ENCODE results near the gene UVRAG.

Gene UVRAG

DNA sequence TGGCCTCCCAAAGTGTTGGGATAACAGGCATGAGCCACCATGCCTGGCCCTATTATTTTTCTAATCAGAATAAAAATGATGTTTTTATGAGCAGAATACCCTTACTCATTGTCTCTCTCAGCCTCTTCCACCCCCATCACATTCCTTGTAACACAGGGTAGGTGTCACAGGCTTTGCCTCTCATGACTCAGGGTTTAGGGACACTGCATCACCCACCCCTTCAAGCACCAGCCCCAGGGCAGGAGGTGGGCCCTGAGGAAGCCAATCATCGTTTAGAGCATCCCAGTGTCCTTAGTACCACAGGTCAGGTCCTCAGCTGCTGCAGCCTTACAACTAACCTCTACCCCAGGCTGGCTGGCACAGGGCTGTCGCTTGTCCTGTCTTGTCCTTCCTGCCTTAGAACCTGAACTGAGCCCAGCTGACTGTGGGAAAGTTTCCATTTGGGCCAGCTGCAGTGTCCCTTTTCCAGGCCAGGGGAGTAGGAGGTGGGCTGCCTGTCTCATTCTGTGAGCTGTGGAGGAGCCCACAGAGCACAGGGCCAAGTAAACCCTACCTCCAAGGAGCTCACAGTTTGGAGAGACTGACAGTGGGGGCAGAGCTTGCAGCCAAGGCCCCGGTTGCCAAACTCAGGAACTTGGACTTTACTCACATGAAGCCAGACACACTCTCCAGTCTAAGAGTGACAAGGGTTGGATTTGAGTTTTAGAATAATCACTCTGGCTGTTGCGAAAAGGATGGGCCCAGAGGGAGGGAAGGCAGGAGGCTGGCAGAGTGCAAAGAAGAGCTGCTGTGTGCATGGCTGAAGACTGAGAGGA lies 19.5 kb upstream of the UVRAG start:
- Mint-ChIP-seq H3K36me3 (peaks cover 75% of the 10 kb centered on the region), H3K4me3 (no peak overlapping the region), H3K9me3 (no peaks in the 10 kb centered on the region), H3K4me1 (peaks cover 8% of the 10 kb centered on the region), H3K27ac (peak overlapping the region; percentile 22), H3K27me3 (no peaks in the 10 kb centered on the region)
- ATAC-seq, result no peak

DNA sequence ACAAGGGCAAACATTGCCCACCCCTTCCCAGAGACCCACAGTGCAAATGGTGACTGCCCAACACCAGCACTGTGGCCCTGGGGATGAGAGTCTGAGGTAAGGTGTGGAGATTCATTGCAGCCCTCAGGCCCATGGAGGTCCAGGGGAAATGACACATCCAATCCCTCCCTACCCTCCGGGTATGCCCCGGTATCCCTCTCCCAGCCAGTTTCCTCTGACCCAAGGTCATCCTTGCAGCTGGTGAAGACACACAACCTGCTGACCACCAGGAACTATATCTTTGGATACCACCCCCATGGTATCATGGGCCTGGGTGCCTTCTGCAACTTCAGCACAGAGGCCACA lies 18.9 kb upstream of the UVRAG start:
- Mint-ChIP-seq H3K9me3 (no peaks in the 10 kb centered on the region), H3K27ac (no peak overlapping the region), H3K4me3 (no peak overlapping the region), H3K4me1 (peaks cover 8% of the 10 kb centered on the region), H3K36me3 (peaks cover 74% of the 10 kb centered on the region), H3K27me3 (no peaks in the 10 kb centered on the region)
- ATAC-seq, result no peak

- Mint-ChIP-seq H3K4me3 (no peak overlapping the region), H3K27me3 (no peaks in the 10 kb centered on the region), H3K9me3 (no peaks in the 10 kb centered on the region), H3K4me1 (peaks cover 8% of the 10 kb centered on the region), H3K27ac (no peak overlapping the region), H3K36me3 (peaks cover 66% of the 10 kb centered on the region)
- peak; percentile 34 for ATAC-seq
These were observed 17.9 kb upstream of the UVRAG start for GRCh38 chr11:75797116-75797515.

DNA sequence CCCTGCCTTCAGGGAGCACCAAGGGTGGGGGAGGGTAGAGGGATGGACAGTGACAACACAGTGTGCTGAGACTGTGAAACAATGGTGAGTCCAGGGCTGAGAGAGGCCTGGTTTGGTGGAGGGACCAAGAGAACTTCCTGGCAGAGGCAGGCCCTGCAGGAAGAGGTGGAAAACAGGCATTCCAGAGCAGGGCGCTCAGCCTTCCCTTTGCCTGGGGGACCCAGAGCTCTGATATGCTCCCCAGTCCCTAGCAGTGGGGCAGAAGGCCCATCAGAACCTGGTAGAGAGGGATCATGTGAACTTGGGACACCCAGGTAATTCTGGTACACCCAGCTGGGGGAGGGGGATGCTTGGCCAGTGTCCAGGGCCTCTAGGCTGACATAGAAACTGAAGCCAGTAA lies 17.2 kb upstream of the UVRAG start:
- ATAC-seq, result no peak
- Mint-ChIP-seq H3K36me3 (peaks cover 64% of the 10 kb centered on the region), H3K4me1 (peaks cover 8% of the 10 kb centered on the region), H3K27me3 (no peaks in the 10 kb centered on the region), H3K4me3 (no peak overlapping the region), H3K27ac (no peak overlapping the region), H3K9me3 (no peaks in the 10 kb centered on the region)

- peaks cover 49% of the 10 kb centered on the region for H3K36me3 Mint-ChIP-seq
- H3K27me3 Mint-ChIP-seq, result no peaks in the 10 kb centered on the region
- H3K27ac Mint-ChIP-seq, result no peak overlapping the region
- ATAC-seq, result no peak
- peaks cover 16% of the 10 kb centered on the region for H3K4me1 Mint-ChIP-seq
- H3K9me3 Mint-ChIP-seq, result no peaks in the 10 kb centered on the region
- no peak overlapping the region for H3K4me3 Mint-ChIP-seq
These were observed 14.8 kb upstream of the UVRAG start for GRCh38 chr11:75800136-75800675.

DNA sequence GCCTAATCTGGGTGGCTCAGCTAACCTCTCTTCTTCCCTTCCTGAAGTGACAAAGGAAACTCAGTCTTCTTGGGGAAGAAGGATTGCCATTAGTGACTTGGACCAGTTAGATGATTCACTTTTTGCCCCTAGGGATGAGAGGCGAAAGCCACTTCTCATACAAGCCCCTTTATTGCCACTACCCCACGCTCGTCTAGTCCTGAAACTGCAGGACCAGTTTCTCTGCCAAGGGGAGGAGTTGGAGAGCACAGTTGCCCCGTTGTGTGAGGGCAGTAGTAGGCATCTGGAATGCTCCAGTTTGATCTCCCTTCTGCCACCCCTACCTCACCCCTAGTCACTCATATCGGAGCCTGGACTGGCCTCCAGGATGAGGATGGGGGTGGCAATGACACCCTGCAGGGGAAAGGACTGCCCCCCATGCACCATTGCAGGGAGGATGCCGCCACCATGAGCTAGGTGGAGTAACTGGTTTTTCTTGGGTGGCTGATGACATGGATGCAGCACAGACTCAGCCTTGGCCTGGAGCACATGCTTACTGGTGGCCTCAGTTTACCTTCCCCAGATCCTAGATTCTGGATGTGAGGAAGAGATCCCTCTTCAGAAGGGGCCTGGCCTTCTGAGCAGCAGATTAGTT lies 14.2 kb upstream of the UVRAG start:
- Mint-ChIP-seq H3K9me3 (no peaks in the 10 kb centered on the region), H3K4me3 (no peak overlapping the region), H3K27ac (no peak overlapping the region), H3K36me3 (peaks cover 43% of the 10 kb centered on the region), H3K4me1 (peaks cover 16% of the 10 kb centered on the region), H3K27me3 (no peaks in the 10 kb centered on the region)
- no peak for ATAC-seq

GRCh38 chr11:75801362-75802020 lies 13.5 kb upstream of the UVRAG start:
- no peak for ATAC-seq
- Mint-ChIP-seq H3K4me3 (no peak overlapping the region), H3K9me3 (no peaks in the 10 kb centered on the region), H3K27me3 (no peaks in the 10 kb centered on the region), H3K27ac (no peak overlapping the region), H3K36me3 (peaks cover 39% of the 10 kb centered on the region), H3K4me1 (peaks cover 16% of the 10 kb centered on the region)

DNA sequence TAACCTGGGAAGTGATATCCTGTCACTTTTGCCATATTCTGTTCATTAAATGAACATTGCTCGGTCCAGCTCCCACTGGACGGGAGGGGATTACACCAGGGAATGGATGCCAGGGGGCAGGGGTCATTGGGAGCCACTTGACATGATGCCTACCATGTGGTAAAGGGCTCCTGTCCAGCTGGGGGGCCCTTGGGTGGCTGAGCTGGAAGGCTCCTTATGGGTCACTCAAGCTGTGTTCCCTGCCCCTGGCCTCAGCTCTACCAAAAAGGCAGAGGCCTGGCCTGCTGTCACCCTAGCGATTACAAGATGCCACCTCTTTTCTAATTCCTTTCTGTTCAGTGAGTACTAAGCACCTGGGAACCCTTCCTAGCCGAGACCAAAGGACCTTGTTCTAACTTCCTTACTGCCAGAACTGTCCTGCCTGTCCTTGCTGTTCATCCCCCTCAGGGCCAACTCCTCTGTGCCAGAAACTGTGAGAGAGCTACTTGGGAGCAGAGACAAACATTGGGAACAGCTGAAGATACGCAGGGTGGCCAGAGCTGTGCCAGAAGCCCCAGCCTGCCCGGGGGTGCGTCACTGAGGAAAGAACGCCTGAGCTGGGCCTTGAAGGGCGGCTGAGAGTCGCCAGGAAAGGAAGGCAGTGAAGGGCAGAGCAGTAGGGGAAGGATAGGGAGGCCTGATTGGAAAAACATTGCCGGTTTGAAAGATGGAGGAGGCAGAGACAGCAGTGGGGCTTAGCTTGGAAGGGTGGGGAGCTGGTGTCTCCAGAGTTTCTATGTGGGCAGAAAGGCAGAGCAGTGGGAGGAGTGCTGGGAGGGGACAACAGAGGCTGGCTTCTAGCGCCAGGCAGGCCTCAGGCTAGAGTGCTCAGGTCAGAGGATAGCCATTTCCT lies 12.7 kb upstream of the UVRAG start:
- ATAC-seq, result no peak
- Mint-ChIP-seq H3K4me3 (no peak overlapping the region), H3K27me3 (no peaks in the 10 kb centered on the region), H3K9me3 (no peaks in the 10 kb centered on the region), H3K27ac (peak overlapping the region; percentile 34), H3K36me3 (peaks cover 33% of the 10 kb centered on the region), H3K4me1 (peaks cover 15% of the 10 kb centered on the region)

DNA sequence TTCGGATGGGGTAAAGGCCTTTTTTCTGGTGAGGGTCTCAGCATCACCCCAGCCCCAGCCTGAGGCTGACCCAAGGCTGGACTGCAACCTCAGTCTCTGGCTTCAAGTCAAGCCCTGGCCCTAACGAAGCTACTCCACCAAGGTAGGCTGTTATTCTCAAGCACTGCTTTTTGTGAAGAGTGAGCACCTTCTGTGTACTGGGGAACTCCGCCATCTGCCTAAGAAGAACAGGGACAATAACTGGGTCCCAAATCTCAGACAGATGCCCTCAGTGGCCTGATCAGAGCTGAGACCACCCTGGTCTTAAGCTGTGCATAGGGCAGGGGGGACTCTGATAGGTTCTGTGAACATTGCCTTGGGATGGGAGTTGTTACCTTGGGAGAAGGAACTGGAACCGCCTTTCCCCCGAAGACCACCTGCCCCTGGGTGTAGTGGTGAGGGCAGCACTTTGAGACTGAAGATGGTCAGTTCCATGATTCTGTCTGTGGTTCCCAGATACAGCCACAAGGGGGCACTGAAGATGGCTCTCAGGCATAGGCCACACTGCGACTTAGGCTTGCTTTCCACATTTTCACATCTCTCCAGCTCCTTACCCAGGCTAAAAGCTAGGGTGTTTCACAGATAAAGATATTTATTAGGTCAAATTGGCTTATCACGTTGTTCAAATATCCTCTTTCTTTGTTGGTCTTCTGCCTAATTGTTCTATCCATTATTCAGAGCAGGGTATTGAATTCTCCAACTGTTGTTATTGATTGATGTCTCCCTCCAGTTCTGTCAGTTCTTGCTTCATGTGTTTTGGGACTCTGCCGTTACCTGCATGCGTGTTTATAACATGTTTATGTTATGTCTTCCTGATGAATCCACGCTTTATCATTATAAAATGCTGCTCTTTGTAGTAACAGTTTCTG lies 11.8 kb upstream of the UVRAG start:
- Mint-ChIP-seq H3K27me3 (no peaks in the 10 kb centered on the region), H3K9me3 (no peaks in the 10 kb centered on the region), H3K4me1 (peaks cover 20% of the 10 kb centered on the region), H3K27ac (peak overlapping the region; percentile 35), H3K36me3 (peaks cover 24% of the 10 kb centered on the region), H3K4me3 (no peak overlapping the region)
- peak; percentile 83 for ATAC-seq

- H3K9me3 Mint-ChIP-seq, result no peaks in the 10 kb centered on the region
- no peaks in the 10 kb centered on the region for H3K36me3 Mint-ChIP-seq
- H3K4me1 Mint-ChIP-seq, result peaks cover 49% of the 10 kb centered on the region
- ATAC-seq, result no peak
- H3K27ac Mint-ChIP-seq, result peak overlapping the region; percentile 69
- H3K27me3 Mint-ChIP-seq, result no peaks in the 10 kb centered on the region
- H3K4me3 Mint-ChIP-seq, result no peak overlapping the region
These were observed 5.9 kb upstream of the UVRAG start for GRCh38 chr11:75809111-75809510.

DNA sequence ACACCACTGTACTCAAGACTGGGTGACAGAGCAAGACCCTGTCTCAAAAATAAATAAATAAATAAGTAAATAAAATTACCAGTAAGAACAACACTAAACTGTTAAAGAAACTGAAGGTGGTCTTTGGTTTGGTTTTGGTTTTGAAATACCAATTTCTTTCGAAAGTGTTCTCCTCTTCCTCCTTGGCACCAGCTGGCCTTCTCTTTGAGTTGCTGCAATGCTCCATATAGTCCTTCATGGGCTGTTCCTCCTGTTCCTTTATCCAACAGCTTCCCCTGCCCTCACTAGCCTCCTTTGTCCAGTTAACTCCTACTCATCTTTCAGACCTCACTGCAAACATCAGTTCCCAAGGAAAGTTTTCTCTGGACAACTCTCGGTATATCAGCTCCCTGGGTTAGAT lies 5.0 kb upstream of the UVRAG start:
- peak overlapping the region; percentile 69 for H3K27ac Mint-ChIP-seq
- no peak for ATAC-seq
- H3K27me3 Mint-ChIP-seq, result no peaks in the 10 kb centered on the region
- H3K4me3 Mint-ChIP-seq, result no peak overlapping the region
- H3K36me3 Mint-ChIP-seq, result no peaks in the 10 kb centered on the region
- peaks cover 49% of the 10 kb centered on the region for H3K4me1 Mint-ChIP-seq
- no peaks in the 10 kb centered on the region for H3K9me3 Mint-ChIP-seq

DNA sequence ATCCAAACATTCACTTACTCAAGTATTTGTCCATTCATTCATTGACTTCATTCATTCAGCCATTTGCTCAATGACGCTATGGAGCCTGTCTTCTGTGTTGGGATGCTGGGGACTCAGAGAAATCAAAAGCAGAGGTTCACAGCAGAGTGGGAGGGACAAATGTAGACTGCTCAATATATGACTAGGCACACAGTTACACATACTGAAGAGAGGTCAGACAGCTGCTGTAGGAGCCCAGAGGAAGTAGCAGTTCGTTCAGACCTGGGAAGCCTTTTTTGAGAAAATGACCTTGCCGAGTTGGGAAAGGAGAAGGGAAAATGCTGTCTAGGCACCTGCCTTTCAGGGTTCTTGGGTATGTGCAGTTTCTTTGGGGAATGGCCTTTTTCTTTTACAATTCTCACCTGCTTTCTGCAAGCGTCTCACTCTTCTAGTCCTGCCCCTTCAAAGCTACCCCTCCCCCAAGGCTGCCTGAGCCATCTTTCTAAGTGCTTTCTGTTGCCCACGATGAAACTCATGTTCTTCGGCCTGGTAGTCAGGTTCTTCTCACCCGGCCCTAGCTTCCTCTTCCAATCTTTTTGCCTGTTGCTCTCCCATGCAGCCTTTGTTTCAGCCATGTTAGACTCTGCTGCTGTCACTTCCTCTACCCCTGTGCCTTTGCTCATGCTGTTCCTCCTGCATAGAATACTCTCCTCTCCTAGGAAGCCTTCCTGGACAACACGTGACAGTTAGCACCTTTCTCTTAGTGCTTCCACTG lies 4.2 kb upstream of the UVRAG start:
- H3K4me1 Mint-ChIP-seq, result peaks cover 49% of the 10 kb centered on the region
- no peaks in the 10 kb centered on the region for H3K27me3 Mint-ChIP-seq
- ATAC-seq, result no peak
- peak overlapping the region; percentile 67 for H3K4me3 Mint-ChIP-seq
- no peaks in the 10 kb centered on the region for H3K9me3 Mint-ChIP-seq
- peak overlapping the region; percentile 69 for H3K27ac Mint-ChIP-seq
- no peaks in the 10 kb centered on the region for H3K36me3 Mint-ChIP-seq

- ATAC-seq, result no peak
- no peaks in the 10 kb centered on the region for H3K9me3 Mint-ChIP-seq
- H3K4me3 Mint-ChIP-seq, result peak overlapping the region; percentile 67
- no peaks in the 10 kb centered on the region for H3K27me3 Mint-ChIP-seq
- no peaks in the 10 kb centered on the region for H3K36me3 Mint-ChIP-seq
- H3K4me1 Mint-ChIP-seq, result peaks cover 49% of the 10 kb centered on the region
- H3K27ac Mint-ChIP-seq, result peak overlapping the region; percentile 69
These were observed 3.5 kb upstream of the UVRAG start for GRCh38 chr11:75811485-75811884.
